Spleen (tissue), 7 donors: ENCODE results near the gene SCFD2.

Source experiments
- CTCF ChIP-seq, 11 experiments: fragments of 200-600 bp in 7 of 11; fragments of 450-650 bp in 4 of 11; sonication (generic) in 4 of 11; IDR thresholded peaks in 8 of 11; conservative IDR thresholded peaks in 3 of 11; 1 replicate in 7 of 11; 2 replicates in 4 of 11; pipeline versions ENCODE4 v1.4.0 to v1.8.0; 2016 to 2021; ENCODE audit warnings: antibody characterized with exemption in 11 of 11, inconsistent platforms in 4 of 11, mild to moderate bottlenecking in 1 of 11
- POLR2A ChIP-seq, 3 donors: fragments of 450-650 bp; IDR thresholded peaks; one replicate each; pipeline ENCODE4 v1.5.1; 2017; ENCODE audit warnings: antibody characterized with exemption in 3 of 3, mild to moderate bottlenecking in 1 of 3
- POLR2AphosphoS5 ChIP-seq, 3 donors: sonication (generic); formaldehyde crosslinking; IDR thresholded peaks; one replicate each; pipeline ENCODE4 v1.5.1; 2017; ENCODE audit warnings: antibody characterized with exemption in 3 of 3
- donor health status: DM: no; HTN: no; CAD: no; lungs with moderate emphysema.
- donor health status: DM: no; HTN: no; CAD: no.
- donor health status: DM: no; HTN: no; CAD: no.

GRCh38 chr4:52861879-52862616, 503.8 kb downstream of the SCFD2 start, which contains the start of gene RASL11B:
- TF ChIP-seq POLR2A (IDR thresholded peaks at IDR 0.05) = peak in 1 of 3 donors; percentile 67
- TF ChIP-seq CTCF (IDR thresholded peaks at IDR 0.05 in 8 of 11, conservative IDR thresholded peaks at IDR 0.05 in 3 of 11) = peak in 8 of 11 experiments; percentile 15 to 81 (median 57)
- peak; percentile 61 to 86 (median 83) for TF ChIP-seq POLR2AphosphoS5 (IDR thresholded peaks at IDR 0.05)
